ENCODE measurements around the gene GNG4. TPM values are rescaled to one million over a fixed set of nuclear protein-coding genes. Genes with fewer than 3 reads are reported as not detected.

Gene GNG4
- total and polyA plus RNA-seq, 2 of the 4 experiments (the other 2 are of a cell fraction), result 0.18 to 0.29 TPM

DNA sequence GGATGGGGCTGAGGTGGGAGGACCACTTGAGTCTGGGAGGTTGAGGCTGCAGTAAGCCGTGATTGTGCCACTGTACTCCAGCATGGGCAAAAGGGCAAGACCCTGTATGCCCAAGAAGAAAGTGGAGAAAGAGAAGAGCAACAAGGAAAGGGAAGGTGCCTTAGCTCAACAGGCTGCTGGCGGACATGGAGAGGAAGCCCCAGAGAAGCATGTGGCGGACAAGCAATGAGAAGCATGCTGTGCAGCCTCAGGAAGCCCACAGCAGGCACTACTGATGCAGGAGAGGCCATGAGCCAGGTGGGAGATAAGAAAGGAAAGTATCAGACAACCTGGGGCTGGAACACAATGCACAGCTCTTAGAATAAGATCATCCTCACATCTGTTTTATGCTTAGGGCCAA lies 32.6 kb upstream of the GNG4 start:
- no peak overlapping the region for H3K4ac ChIP-seq (ENCODE audit: low read depth, low read length)
- H4K20me1 ChIP-seq (ENCODE audit: insufficient read depth, low read length), result no peaks in the 10 kb centered on the region
- no peak overlapping the region for H3K27ac ChIP-seq (ENCODE audit: insufficient read depth, low read length)
- POLR2A ChIA-PET (ENCODE audit: unreplicated experiment), result no interaction called here
- no peak overlapping the region for H2BK5ac ChIP-seq (ENCODE audit: low read depth, low read length, poor library complexity, severe bottlenecking)
- dilution Hi-C loops (cut with HindIII; ENCODE audit: low sequenced_read_pairs, unreplicated experiment) (no loop called here), intact Hi-C loops (cut with micrococcal nuclease) (no loop called here), in situ Hi-C loops (cut with MboI; ENCODE audit: low sequenced_read_pairs) (no loop called here)
- no TSS peak for BruUV-seq (replicated peaks)
- H3K56ac ChIP-seq (ENCODE audit: extremely low read depth, insufficient read depth, low read length), result no peak overlapping the region
- peaks cover 3% of the 10 kb centered on the region for H3K36me3 ChIP-seq (ENCODE audit: control insufficient read depth, insufficient read depth, low read length)
- WGBS, 2 experiments (ENCODE audit: extremely low coverage in 2 of 2, insufficient read length in 1 of 2), result 100% methylated on average over 1 of the region's 3 CpGs; no CpG with 5 or more reads in 1 of the 2 experiments
- CTCF ChIA-PET, result interaction anchor here (1.2 kb wide), 1 partner anchor 25 kb away, joined by 3 read pairs; no protein-coding TSS in a partner anchor
- no peak overlapping the region for H4K91ac ChIP-seq (ENCODE audit: insufficient read depth, low read depth, low read length)
- H3K9ac ChIP-seq (ENCODE audit: low read depth, low read length), result no peak overlapping the region
- no peak overlapping the region for H2BK20ac ChIP-seq (ENCODE audit: low read depth, low read length)
- H3K4me1 ChIP-seq (ENCODE audit: control insufficient read depth, insufficient read depth, low read length), result no peaks in the 10 kb centered on the region
- ATAC-seq (ENCODE audit: low read depth) (no peak), DNase-seq (no peak)
- TF ChIP-seq SMC3 (IDR thresholded peaks at IDR 0.05; ENCODE audit: low read depth, low read length) (no peak), MAFK (IDR thresholded peaks at IDR 0.05; ENCODE audit: low read depth, low read length) (no peak), MAZ (IDR thresholded peaks at IDR 0.05; ENCODE audit: borderline replicate concordance, low read depth, low read length) (no peak), CHD1 (IDR thresholded peaks at IDR 0.05; ENCODE audit: low read depth, low read length) (no peak), RCOR1 (IDR thresholded peaks at IDR 0.05; ENCODE audit: insufficient replicate concordance, low read length) (no peak), BHLHE40 (IDR thresholded peaks at IDR 0.05; ENCODE audit: low read depth, low read length) (no peak), CEBPB (IDR thresholded peaks at IDR 0.05; ENCODE audit: low read depth, low read length) (no peak), RFX5 (IDR thresholded peaks at IDR 0.05; ENCODE audit: low read depth, low read length) (no peak), NFE2L2 (IDR thresholded peaks at IDR 0.05; ENCODE audit: low read depth, low read length) (no peak), POLR2A (IDR thresholded peaks at IDR 0.05; ENCODE audit: low read depth, low read length) (no peak), RAD21 (IDR thresholded peaks at IDR 0.05; ENCODE audit: low read length) (no peak), MXI1 (IDR thresholded peaks at IDR 0.05; ENCODE audit: borderline replicate concordance, low read depth, low read length) (no peak), FOS (IDR thresholded peaks at IDR 0.05; ENCODE audit: low read depth, low read length) (no peak)
- TF ChIP-seq, protein P1, sequence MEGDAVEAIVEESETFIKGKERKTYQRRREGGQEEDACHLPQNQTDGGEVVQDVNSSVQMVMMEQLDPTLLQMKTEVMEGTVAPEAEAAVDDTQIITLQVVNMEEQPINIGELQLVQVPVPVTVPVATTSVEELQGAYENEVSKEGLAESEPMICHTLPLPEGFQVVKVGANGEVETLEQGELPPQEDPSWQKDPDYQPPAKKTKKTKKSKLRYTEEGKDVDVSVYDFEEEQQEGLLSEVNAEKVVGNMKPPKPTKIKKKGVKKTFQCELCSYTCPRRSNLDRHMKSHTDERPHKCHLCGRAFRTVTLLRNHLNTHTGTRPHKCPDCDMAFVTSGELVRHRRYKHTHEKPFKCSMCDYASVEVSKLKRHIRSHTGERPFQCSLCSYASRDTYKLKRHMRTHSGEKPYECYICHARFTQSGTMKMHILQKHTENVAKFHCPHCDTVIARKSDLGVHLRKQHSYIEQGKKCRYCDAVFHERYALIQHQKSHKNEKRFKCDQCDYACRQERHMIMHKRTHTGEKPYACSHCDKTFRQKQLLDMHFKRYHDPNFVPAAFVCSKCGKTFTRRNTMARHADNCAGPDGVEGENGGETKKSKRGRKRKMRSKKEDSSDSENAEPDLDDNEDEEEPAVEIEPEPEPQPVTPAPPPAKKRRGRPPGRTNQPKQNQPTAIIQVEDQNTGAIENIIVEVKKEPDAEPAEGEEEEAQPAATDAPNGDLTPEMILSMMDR (conservative IDR thresholded peaks at IDR 0.05; ENCODE audit: low read depth, low read length), result no peak
- TF ChIP-seq, protein P2, sequence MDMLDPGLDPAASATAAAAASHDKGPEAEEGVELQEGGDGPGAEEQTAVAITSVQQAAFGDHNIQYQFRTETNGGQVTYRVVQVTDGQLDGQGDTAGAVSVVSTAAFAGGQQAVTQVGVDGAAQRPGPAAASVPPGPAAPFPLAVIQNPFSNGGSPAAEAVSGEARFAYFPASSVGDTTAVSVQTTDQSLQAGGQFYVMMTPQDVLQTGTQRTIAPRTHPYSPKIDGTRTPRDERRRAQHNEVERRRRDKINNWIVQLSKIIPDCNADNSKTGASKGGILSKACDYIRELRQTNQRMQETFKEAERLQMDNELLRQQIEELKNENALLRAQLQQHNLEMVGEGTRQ (IDR thresholded peaks at IDR 0.05; ENCODE audit: low read depth, low read length), result no peak
- TF ChIP-seq, protein P3, sequence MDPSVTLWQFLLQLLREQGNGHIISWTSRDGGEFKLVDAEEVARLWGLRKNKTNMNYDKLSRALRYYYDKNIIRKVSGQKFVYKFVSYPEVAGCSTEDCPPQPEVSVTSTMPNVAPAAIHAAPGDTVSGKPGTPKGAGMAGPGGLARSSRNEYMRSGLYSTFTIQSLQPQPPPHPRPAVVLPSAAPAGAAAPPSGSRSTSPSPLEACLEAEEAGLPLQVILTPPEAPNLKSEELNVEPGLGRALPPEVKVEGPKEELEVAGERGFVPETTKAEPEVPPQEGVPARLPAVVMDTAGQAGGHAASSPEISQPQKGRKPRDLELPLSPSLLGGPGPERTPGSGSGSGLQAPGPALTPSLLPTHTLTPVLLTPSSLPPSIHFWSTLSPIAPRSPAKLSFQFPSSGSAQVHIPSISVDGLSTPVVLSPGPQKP (IDR thresholded peaks at IDR 0.05; ENCODE audit: borderline replicate concordance, low read depth, low read length), result no peak
- no peak overlapping the region for H2AK9ac ChIP-seq (replicated peaks; ENCODE audit: low read depth, low read length, poor library complexity)
- H3K9me1 ChIP-seq (ENCODE audit: insufficient read depth, low read length), result peaks cover 8% of the 10 kb centered on the region; the same call in 1 of the 2 replicates
- H4K8ac ChIP-seq (ENCODE audit: low read depth in 2 of 2, low read length in 2 of 2), result no peak overlapping the region
- H2BK15ac ChIP-seq (ENCODE audit: low read depth, low read length), result no peak overlapping the region
- H4K5ac ChIP-seq (ENCODE audit: low read depth, low read length), result no peak overlapping the region
- no peak overlapping the region for H2AFZ ChIP-seq (replicated peaks; ENCODE audit: low read length, poor library complexity)
- H3K14ac ChIP-seq (replicated peaks; ENCODE audit: low read depth, low read length), result no peak overlapping the region
- no peaks in the 10 kb centered on the region for H3K9me3 ChIP-seq (ENCODE audit: control insufficient read depth, insufficient read depth, low read length)
- H3K23ac ChIP-seq (ENCODE audit: low read depth, low read length), result no peak overlapping the region
- H3K79me1 ChIP-seq (ENCODE audit: low read depth in 1 of 2, low read length in 2 of 2), result no peaks in the 10 kb centered on the region
- H3K4me3 ChIP-seq (ENCODE audit: insufficient read depth, low read depth, low read length), result no peak overlapping the region
- no peak overlapping the region for H2AK5ac ChIP-seq (ENCODE audit: low read depth, low read length)
- no peak overlapping the region for H3K18ac ChIP-seq (ENCODE audit: low read depth, low read length)
- H3K4me2 ChIP-seq (ENCODE audit: low read depth, low read length), result no peak overlapping the region
- H2BK120ac ChIP-seq (ENCODE audit: low read depth, low read length), result no peak overlapping the region
- H3K27me3 ChIP-seq (ENCODE audit: control insufficient read depth, insufficient read depth, low read length), result no peaks in the 10 kb centered on the region
